Ovary (tissue), 3 donors: ENCODE measurements around the gene COQ9.

Experiments
- CTCF ChIP-seq, 3 donors: fragments of 450-650 bp in 2 of 3; fragments of 200-600 bp in 1 of 3; IDR thresholded peaks; one replicate each; pipeline versions ENCODE4 v1.5.1 to v1.8.0; 2016 to 2022; ENCODE audit warnings: antibody characterized with exemption in 3 of 3, mild to moderate bottlenecking in 1 of 3
- EP300 ChIP-seq: sonication (generic); formaldehyde crosslinking; IDR thresholded peaks from one replicate; pipeline ENCODE4 v1.6.1; 2017; ENCODE audit warnings: antibody characterized with exemption
- POLR2A ChIP-seq: fragments of 450-650 bp; IDR thresholded peaks from one replicate; pipeline ENCODE4 v1.6.1; 2017; ENCODE audit warnings: antibody characterized with exemption, mild to moderate bottlenecking, moderate library complexity
- donor health status: DM: no; HTN: no; CAD: no.

GRCh38 chr16:57413733-57414132 lies 33.5 kb upstream of the COQ9 start:
- TF ChIP-seq CTCF (IDR thresholded peaks at IDR 0.05) (no peak), POLR2A (no peak), EP300 (no peak)
